CD4-positive, alpha-beta memory T cell (primary cell): Measurements from ENCODE around the gene C1QTNF5. TPM values are rescaled to one million over a fixed set of nuclear protein-coding genes. Genes with fewer than 3 reads are reported as not detected.
A peak's percentile ranks its signal among the peaks of the same experiment; 100 is the strongest.

ENCODE experiments used
- CTCF ChIA-PET: fragments of 350-600 bp; sonication (Branson Sonifier 250); formaldehyde crosslinking; loops from one replicate; lab custom pipeline; 2021; ENCODE audit warnings: inconsistent platforms; ENCODE audit not compliant: partially characterized antibody; lab: Charles Lee
- POLR2A ChIA-PET: fragments of 350-600 bp; sonication (Branson Sonifier 250); formaldehyde crosslinking; loops from one replicate; lab custom pipeline; 2021; ENCODE audit not compliant: partially characterized antibody; lab: Charles Lee
- DNase-seq, 5 donors: peaks; one replicate each; pipeline versions ENCODE4 v3.0.0 to v3.0.0-alpha.2; 2020 to 2022; ENCODE audit warnings: mixed read lengths in 1 of 5
- H3K27ac ChIP-seq: one replicate; pipeline ENCODE4 v1.7.0; 2013; ENCODE audit warnings: low read depth, low read length
- H3K27me3 ChIP-seq: 2 replicates; pipeline ENCODE4 v1.7.0; 2013; ENCODE audit warnings: mild to moderate bottlenecking, low read length, moderate library complexity; ENCODE audit not compliant: insufficient read depth
- H3K36me3 ChIP-seq: 2 replicates; pipeline ENCODE4 v1.7.0; 2013; ENCODE audit warnings: mild to moderate bottlenecking, low read length, moderate library complexity; ENCODE audit not compliant: insufficient read depth
- H3K4me1 ChIP-seq: 2 replicates; pipeline ENCODE4 v1.7.0; 2013; ENCODE audit warnings: mild to moderate bottlenecking, low read length, moderate library complexity; ENCODE audit not compliant: insufficient read depth
- H3K4me3 ChIP-seq, 2 donors: one replicate each; pipeline ENCODE4 v1.7.0; 2013; ENCODE audit warnings: low read length in 2 of 2, mild to moderate bottlenecking in 1 of 2
- H3K9me3 ChIP-seq, 2 donors: one replicate each; pipeline ENCODE4 v1.7.0; 2013; ENCODE audit warnings: low read length in 2 of 2, control low read depth in 1 of 2; ENCODE audit not compliant: control insufficient read depth in 1 of 2
- H3K27ac Mint-ChIP-seq, 7 donors: one replicate each; pipeline ENCODE4 v1.8.0; 2020 to 2021; ENCODE audit warnings: mixed read lengths in 7 of 7, mild to moderate bottlenecking in 6 of 7, inconsistent platforms in 3 of 7, moderate library complexity in 3 of 7
- H3K27me3 Mint-ChIP-seq, 2 donors: one replicate each; pipeline ENCODE4 v1.8.0; 2020 to 2021; ENCODE audit warnings: mixed read lengths in 2 of 2
- H3K36me3 Mint-ChIP-seq, 2 donors: one replicate each; pipeline ENCODE4 v1.8.0; 2020 to 2021; ENCODE audit warnings: mixed read lengths in 2 of 2, inconsistent platforms in 1 of 2, mild to moderate bottlenecking in 1 of 2
- H3K4me1 Mint-ChIP-seq, 4 donors: one replicate each; pipeline ENCODE4 v1.8.0; 2020 to 2021; ENCODE audit warnings: mixed read lengths in 4 of 4, mild to moderate bottlenecking in 1 of 4
- H3K4me3 Mint-ChIP-seq, 8 donors: one replicate each; pipeline ENCODE4 v1.8.0; 2020 to 2021; ENCODE audit warnings: mixed read lengths in 8 of 8, mild to moderate bottlenecking in 7 of 8, moderate library complexity in 6 of 8, inconsistent platforms in 3 of 8
- H3K9me3 Mint-ChIP-seq, 8 donors: one replicate each; pipeline ENCODE4 v1.8.0; 2020 to 2021; ENCODE audit warnings: mixed read lengths in 8 of 8, mild to moderate bottlenecking in 5 of 8, inconsistent platforms in 3 of 8, moderate library complexity in 1 of 8
- intact Hi-C: fragments of 100-400 bp; cut with micrococcal nuclease; formaldehyde crosslinking; loops from one replicate; pipeline ENCODE4 v1.15.1; 2023
- polyA plus RNA-seq, 2 donors: library from polyadenylated mRNA; unstranded; fragments of 300-500 nt; fragmentation: Illumina TruSeq; gene quantifications; one replicate each; pipeline ENCODE4 v1.2.3, GENCODE V29; 2021
- total RNA-seq, 2 experiments: library from RNA; stranded (reverse); gene quantifications; one replicate each; pipeline ENCODE4 v1.2.3, GENCODE V29; 2021

Gene C1QTNF5
- total and polyA plus RNA-seq, 4 experiments from 2014 or later, result not detected

GRCh38 chr11:119317592-119318239, 23.0 kb downstream of the C1QTNF5 start:
- no peaks in the 10 kb centered on the region for H3K9me3 Mint-ChIP-seq
- H3K27ac ChIP-seq, result no peak overlapping the region
- no peak overlapping the region for H3K4me3 ChIP-seq
- H3K27ac Mint-ChIP-seq, result peak overlapping the region in 3 of 7 donors; percentile 23 to 52 (median 46)
- H3K36me3 Mint-ChIP-seq, result no peaks in the 10 kb centered on the region
- no peaks in the 10 kb centered on the region for H3K9me3 ChIP-seq
- ChIA-PET POLR2A (interaction anchor here (0.8 kb wide), 1 partner anchor 20 kb away, joined by 3 read pairs; no protein-coding TSS in a partner anchor), CTCF (interaction anchor here (1.6 kb wide), 1 partner anchor 121 kb away, joined by 3 read pairs; no protein-coding TSS in a partner anchor)
- H3K4me1 Mint-ChIP-seq, result peaks cover 17 to 54% (median 32%) of the 10 kb centered on the region in 4 donors
- peaks cover 1 to 16% of the 10 kb centered on the region in 2 donors for H3K27me3 Mint-ChIP-seq
- H3K4me3 Mint-ChIP-seq, result peak overlapping the region in 2 of 8 donors; percentile 15 to 83
- H3K27me3 ChIP-seq, result peaks cover 10% of the 10 kb centered on the region
- H3K36me3 ChIP-seq, result no peaks in the 10 kb centered on the region
- DNase-seq, result no peak
- H3K4me1 ChIP-seq, result peaks cover 60% of the 10 kb centered on the region
- intact Hi-C loops, result no loop called here

- no peaks in the 10 kb centered on the region for H3K9me3 ChIP-seq
- H3K36me3 ChIP-seq, result no peaks in the 10 kb centered on the region
- POLR2A ChIA-PET, result interaction anchor here (0.9 kb wide), 1 partner anchor 9 kb away, joined by 3 read pairs; no protein-coding TSS in a partner anchor
- peak within 1 kb of the TSS; percentile 46 to 49 for H3K4me3 ChIP-seq
- H3K4me1 Mint-ChIP-seq, result peaks cover 14 to 49% (median 31%) of the 10 kb centered on the region in 4 donors
- peak in 1 of 5 donors; percentile 19 for DNase-seq
- no peaks in the 10 kb centered on the region for H3K9me3 Mint-ChIP-seq
- peak within 1 kb of the TSS; percentile 50 to 83 (median 75) for H3K4me3 Mint-ChIP-seq
- peaks cover 10% of the 10 kb centered on the region for H3K27me3 ChIP-seq
- H3K36me3 Mint-ChIP-seq, result no peaks in the 10 kb centered on the region
- intact Hi-C loops, result no loop called here
- peak within 1 kb of the TSS in 5 of 7 donors; percentile 35 to 70 (median 52) for H3K27ac Mint-ChIP-seq
- no peak within 1 kb of the TSS for H3K27ac ChIP-seq
- CTCF ChIA-PET, result interaction anchor here (1.6 to 2.5 kb wide), 2 partner anchors 21 to 120 kb away, joined by 3 to 6 read pairs; no protein-coding TSS in a partner anchor
- peaks cover 1 to 16% of the 10 kb centered on the region in 2 donors for H3K27me3 Mint-ChIP-seq
- peaks cover 55% of the 10 kb centered on the region for H3K4me1 ChIP-seq
Observed at GRCh38 chr11:119316729-119317591, 23.7 kb downstream of the C1QTNF5 start, which contains the start of gene MCAM. Gene MCAM (minus strand): TSS chr11:119317130. CDS start chr11:119317101, 29 bp downstream.

GRCh38 chr11:119316016-119316728, 24.5 kb downstream of the C1QTNF5 start:
- Mint-ChIP-seq H3K27me3 (peaks cover 1 to 16% of the 10 kb centered on the region in 2 donors), H3K36me3 (no peaks in the 10 kb centered on the region), H3K9me3 (no peaks in the 10 kb centered on the region), H3K4me3 (peak overlapping the region; percentile 67 to 82 (median 75)), H3K4me1 (peaks cover 11 to 42% (median 25%) of the 10 kb centered on the region in 4 donors), H3K27ac (peak overlapping the region in 2 of 7 donors; percentile 65 to 70)
- peaks cover 50% of the 10 kb centered on the region for H3K4me1 ChIP-seq
- H3K27ac ChIP-seq, result no peak overlapping the region
- H3K4me3 ChIP-seq, result peak overlapping the region; percentile 46 to 49
- ChIA-PET POLR2A (interaction anchor here (0.9 to 1.3 kb wide), 2 partner anchors 8 kb away, joined by 3 to 6 read pairs; no protein-coding TSS in a partner anchor), CTCF (interaction anchor here (1.0 to 2.7 kb wide), 4 partner anchors 8 to 32 kb away, joined by 3 to 22 read pairs (median 6); no protein-coding TSS in a partner anchor)
- intact Hi-C loops, result no loop called here
- H3K27me3 ChIP-seq, result peaks cover 10% of the 10 kb centered on the region
- H3K36me3 ChIP-seq, result no peaks in the 10 kb centered on the region
- no peaks in the 10 kb centered on the region for H3K9me3 ChIP-seq
- no peak for DNase-seq

- Histone ChIP-seq H3K27ac (no peak overlapping the region), H3K4me3 (peak overlapping the region; percentile 46 to 49), H3K27me3 (peaks cover 10% of the 10 kb centered on the region), H3K4me1 (peaks cover 46% of the 10 kb centered on the region), H3K36me3 (no peaks in the 10 kb centered on the region), H3K9me3 (no peaks in the 10 kb centered on the region)
- DNase-seq, result peak; percentile 44 to 69 (median 56)
- peak overlapping the region in 4 of 7 donors; percentile 15 to 70 (median 58) for H3K27ac Mint-ChIP-seq
- no peaks in the 10 kb centered on the region for H3K9me3 Mint-ChIP-seq
- peaks cover 11 to 42% (median 24%) of the 10 kb centered on the region in 4 donors for H3K4me1 Mint-ChIP-seq
- ChIA-PET POLR2A (interaction anchor here (0.5 to 1.6 kb wide), 6 partner anchors 8 to 109 kb away, joined by 3 to 6 read pairs (median 3); partner anchors contain the start of gene CBL), CTCF (interaction anchor here (1.0 to 2.7 kb wide), 4 partner anchors 8 to 31 kb away, joined by 3 to 22 read pairs (median 6); no protein-coding TSS in a partner anchor)
- H3K4me3 Mint-ChIP-seq, result peak overlapping the region; percentile 67 to 82 (median 75)
- H3K36me3 Mint-ChIP-seq, result no peaks in the 10 kb centered on the region
- peaks cover 1 to 16% of the 10 kb centered on the region in 2 donors for H3K27me3 Mint-ChIP-seq
- intact Hi-C loops, result no loop called here
Observed at GRCh38 chr11:119315131-119316015, 25.3 kb downstream of the C1QTNF5 start.

GRCh38 chr11:119314726-119315125, 26.0 kb downstream of the C1QTNF5 start:
- Histone ChIP-seq H3K4me3 (no peak overlapping the region), H3K36me3 (no peaks in the 10 kb centered on the region), H3K27me3 (peaks cover 10% of the 10 kb centered on the region), H3K4me1 (peaks cover 39% of the 10 kb centered on the region), H3K27ac (no peak overlapping the region), H3K9me3 (no peaks in the 10 kb centered on the region)
- Mint-ChIP-seq H3K27ac (peak overlapping the region in 1 of 7 donors; percentile 30), H3K9me3 (no peaks in the 10 kb centered on the region), H3K36me3 (no peaks in the 10 kb centered on the region), H3K4me1 (peaks cover 9 to 38% (median 21%) of the 10 kb centered on the region in 4 donors), H3K4me3 (peak overlapping the region; percentile 9 to 82 (median 72)), H3K27me3 (peaks cover 1 to 15% of the 10 kb centered on the region in 2 donors)
- ChIA-PET POLR2A (interaction anchor here (0.5 to 1.6 kb wide), 6 partner anchors 8 to 109 kb away, joined by 3 to 6 read pairs (median 3); partner anchors contain the start of gene CBL), CTCF (interaction anchor here (2.4 to 2.7 kb wide), 3 partner anchors 9 to 30 kb away, joined by 6 to 22 read pairs (median 6); no protein-coding TSS in a partner anchor)
- intact Hi-C loops, result no loop called here
- no peak for DNase-seq
